Coronary artery (tissue), 2 donors: ENCODE results near the gene SLC41A3.
"Not testable (repeated sequence)": the region's sequence is repeated elsewhere in the genome, so short reads cannot be mapped to it uniquely, and the experiment has no call there.

Source experiments
- DNase-seq: peaks from one replicate; pipeline ENCODE4 v3.0.0-alpha.2; 2017; ENCODE audit warnings: low spot score
- H3K27ac ChIP-seq, 2 donors: fragments of 200-600 bp; sonication (generic); one replicate each; pipeline ENCODE4 v1.5.1; 2016 to 2019
- H3K4me3 ChIP-seq: fragments of 200-600 bp; sonication (generic); 2 replicates; pipeline ENCODE4 v1.5.1; 2016; ENCODE audit warnings: mild to moderate bottlenecking, moderate library complexity
- TF ChIP-seq, protein P1 (sequence below): fragments of 200-600 bp; sonication (generic); IDR thresholded peaks from one replicate; pipeline ENCODE4 v1.5.1; 2019; ENCODE audit warnings: antibody characterized with exemption

The SLC41A3 gene

DNA sequence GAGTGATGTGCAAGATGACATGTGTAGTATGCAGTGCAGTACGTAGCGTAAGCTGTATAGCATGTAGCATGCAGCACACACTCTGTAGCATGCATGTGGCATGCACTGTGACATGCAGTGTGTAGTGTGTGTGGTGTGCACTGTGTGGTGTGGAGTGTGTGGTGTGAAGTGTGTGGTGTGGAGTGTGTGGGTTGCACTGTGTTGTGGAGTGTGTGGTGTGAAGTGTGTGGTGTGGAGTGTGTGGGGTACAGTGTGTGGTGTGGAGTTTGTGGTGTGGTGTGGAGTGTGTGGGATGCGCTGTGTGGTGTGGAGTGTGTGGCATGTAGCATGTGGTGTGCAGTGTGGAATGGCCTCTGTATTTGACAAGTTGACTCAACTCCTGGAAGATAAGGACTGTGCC lies 75.7 kb downstream of the SLC41A3 start:
- no peak overlapping the region for H3K4me3 ChIP-seq
- no peak for DNase-seq
- H3K27ac ChIP-seq = no peak overlapping the region
- TF ChIP-seq, protein P1, sequence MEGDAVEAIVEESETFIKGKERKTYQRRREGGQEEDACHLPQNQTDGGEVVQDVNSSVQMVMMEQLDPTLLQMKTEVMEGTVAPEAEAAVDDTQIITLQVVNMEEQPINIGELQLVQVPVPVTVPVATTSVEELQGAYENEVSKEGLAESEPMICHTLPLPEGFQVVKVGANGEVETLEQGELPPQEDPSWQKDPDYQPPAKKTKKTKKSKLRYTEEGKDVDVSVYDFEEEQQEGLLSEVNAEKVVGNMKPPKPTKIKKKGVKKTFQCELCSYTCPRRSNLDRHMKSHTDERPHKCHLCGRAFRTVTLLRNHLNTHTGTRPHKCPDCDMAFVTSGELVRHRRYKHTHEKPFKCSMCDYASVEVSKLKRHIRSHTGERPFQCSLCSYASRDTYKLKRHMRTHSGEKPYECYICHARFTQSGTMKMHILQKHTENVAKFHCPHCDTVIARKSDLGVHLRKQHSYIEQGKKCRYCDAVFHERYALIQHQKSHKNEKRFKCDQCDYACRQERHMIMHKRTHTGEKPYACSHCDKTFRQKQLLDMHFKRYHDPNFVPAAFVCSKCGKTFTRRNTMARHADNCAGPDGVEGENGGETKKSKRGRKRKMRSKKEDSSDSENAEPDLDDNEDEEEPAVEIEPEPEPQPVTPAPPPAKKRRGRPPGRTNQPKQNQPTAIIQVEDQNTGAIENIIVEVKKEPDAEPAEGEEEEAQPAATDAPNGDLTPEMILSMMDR = no peak

DNA sequence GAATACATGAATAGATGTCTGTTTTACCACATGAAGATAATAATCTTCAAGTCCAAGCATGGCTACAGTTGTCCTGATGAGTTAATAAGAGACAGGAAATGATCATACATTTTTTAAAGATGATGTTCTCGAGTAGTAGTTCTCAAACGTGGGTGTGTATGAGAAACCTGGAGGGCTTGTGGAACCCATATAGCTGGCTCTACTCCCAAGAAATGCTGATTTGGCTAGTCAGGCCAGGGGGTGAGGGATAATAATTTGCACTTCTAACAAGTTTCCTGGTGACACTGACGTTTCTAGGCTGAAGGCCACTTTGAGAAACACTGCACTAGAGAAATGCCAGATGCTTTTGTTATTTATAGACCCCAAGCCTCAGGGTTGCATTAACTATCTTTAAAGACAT lies 78.0 kb downstream of the SLC41A3 start:
- no peak for DNase-seq
- H3K4me3 ChIP-seq = no peak overlapping the region
- H3K27ac ChIP-seq = no peak overlapping the region
- TF ChIP-seq, protein P1 = no peak

DNA sequence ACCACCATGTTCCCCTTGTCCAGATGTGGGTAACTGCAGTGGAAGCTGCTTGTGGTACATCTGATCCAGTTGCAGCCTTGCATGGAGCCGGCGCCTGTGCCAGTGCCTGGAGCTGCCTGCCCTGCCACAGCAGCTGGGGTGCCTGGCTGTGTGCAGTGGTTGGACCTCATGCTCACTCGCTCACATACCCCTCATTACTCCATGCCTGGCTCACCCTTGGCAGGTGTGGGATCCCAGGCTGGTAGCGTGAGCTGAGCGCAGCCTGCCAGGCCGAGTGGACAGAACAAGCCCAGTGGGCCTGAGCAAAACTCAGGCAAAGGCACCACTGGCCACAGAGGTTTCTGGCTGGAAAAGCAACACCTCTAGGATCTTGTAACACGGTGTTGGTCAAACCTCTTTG lies 79.2 kb downstream of the SLC41A3 start:
- DNase-seq = no peak
- TF ChIP-seq, protein P1 = no peak
- Histone ChIP-seq H3K4me3 (no peak overlapping the region), H3K27ac (no peak overlapping the region)

DNA sequence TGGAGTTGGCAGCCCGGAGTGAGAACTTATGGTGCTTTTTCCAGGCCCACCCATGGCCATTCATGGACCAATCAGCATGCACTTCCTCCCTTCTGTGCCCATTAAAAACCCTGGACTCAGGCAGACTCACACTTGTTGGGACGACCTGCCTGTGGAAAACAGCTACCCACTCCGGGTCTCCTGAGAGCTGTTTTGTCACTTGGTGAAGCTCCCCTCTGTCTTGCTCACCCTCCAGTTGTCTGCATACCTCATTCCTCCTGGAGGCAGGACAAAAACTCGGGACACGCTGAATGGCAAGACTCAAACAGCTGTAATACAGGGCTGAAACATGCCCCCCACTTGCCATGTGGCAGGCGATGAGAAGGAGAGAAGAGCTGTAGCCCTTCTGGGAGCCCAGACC lies 79.7 kb downstream of the SLC41A3 start:
- no peak overlapping the region for H3K4me3 ChIP-seq
- TF ChIP-seq, protein P1 = no peak
- DNase-seq = no peak

DNA sequence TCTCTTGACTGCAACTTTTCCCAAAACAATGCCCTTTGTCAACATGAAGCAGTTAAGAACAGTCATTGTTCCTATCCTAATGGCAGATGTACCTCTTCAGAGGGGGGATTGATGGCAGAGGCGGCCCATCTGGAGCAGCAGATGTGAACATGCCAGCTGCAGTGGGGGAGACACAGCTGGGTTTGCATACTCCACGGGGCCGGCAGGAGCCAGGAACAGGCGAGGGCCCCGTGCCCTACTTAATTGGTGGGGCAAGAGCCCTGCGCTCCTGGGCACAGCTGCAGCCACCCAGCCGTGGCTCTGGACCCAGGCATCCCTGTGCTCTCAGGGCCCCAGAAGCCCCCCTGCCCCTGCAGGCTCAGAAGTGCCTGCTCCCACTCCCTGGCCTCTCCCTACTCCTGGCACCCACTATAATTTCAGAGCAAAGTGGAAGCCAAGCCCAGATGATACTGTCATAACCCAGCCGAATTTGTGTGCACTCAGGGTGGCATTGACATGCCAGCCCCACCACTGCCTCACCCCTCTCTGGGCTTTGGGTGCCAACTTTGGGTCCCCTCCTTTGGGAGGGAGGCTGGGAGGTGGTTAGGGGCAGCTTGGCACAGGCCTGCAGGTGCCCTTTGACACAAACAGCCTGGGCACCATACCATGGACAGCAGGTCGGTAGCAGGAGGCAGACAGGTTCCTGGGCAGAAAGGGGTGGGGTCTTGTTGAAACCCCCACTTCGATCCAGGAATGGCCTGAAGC lies 80.3 kb downstream of the SLC41A3 start:
- TF ChIP-seq, protein P1 = no peak
- no peak overlapping the region for H3K4me3 ChIP-seq
- no peak overlapping the region for H3K27ac ChIP-seq
- DNase-seq = no peak

More for the DNA sequence above, 79.7 kb downstream of the SLC41A3 start:
- H3K27ac ChIP-seq = no peak overlapping the region

DNA sequence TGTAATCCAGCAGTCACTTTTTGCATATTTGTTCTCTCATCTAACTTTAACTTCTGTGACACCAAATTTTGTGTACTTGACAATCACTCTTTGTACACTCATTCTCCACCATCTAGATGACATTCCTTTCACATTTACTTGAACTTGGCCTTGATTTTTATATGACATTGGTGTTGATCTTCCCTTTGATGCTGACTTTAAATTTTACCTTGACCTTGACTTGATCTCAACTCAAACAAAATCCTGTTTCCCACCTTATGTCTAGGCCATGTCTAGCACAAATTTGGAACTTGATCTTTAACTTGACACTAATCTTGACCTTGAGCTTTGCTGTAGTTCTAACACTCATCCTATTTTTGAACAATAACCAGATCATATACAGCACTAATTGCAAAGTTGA lies 81.7 kb downstream of the SLC41A3 start:
- no peak for DNase-seq
- TF ChIP-seq, protein P1 = no peak
- Histone ChIP-seq H3K4me3 (no peak overlapping the region), H3K27ac (no peak overlapping the region)

DNA sequence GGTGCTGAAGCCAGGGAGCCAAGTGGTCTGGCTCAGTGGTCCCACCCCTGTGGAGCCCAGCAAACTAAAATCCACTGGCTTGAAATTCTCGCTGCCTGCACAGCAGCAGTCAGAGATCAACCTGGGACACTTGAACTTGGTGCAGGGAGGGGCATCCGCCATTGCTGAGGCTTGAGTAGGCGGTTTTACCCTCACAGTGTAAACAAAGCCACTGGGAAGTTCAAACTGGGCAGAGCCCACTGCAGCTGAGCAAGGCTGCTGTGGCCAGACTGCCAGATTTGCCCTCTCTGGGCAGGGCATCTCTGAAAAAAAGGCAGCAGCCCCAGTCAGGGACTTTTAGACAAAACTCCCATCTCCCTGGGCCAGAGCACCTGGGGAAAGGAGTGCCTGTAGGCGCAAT lies 87.2 kb downstream of the SLC41A3 start:
- not testable (repeated sequence) for DNase-seq, H3K4me3 ChIP-seq, H3K27ac ChIP-seq
